ENCODE data around the gene ROBO4.

Gene ROBO4

DNA sequence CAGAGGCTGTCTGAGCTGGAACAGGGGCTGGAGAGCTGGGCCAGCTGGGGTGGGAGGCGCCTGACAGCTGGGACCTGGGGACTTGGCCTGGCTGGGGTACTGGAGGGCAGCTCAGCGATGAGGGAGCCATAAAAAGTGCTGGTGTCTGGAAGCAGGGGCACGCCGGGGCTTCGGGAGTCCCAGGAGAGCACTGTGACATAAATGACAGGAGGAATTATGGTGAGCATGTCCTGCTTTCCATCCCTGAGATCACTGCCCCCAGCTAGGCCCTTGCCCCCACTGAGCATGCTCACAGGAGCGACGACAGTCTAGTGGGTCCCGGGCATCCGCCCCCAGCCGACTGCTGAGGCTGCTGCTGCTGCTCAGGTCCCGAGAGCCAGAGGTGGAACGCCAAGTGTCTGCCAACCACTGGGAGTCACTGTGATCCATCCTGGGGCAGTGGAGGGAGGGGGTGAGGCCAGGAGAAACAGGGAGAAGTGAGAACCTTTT lies 6.2 kb downstream of the ROBO4 start:
- H3K9ac ChIP-seq: no peak overlapping the region
- H3K27me3 ChIP-seq (ENCODE audit: insufficient read depth, low read depth): no peaks in the 10 kb centered on the region
- no peak overlapping the region for H2AFZ ChIP-seq (ENCODE audit: low read depth)
- H3K79me2 ChIP-seq (ENCODE audit: insufficient read depth, low read depth): no peaks in the 10 kb centered on the region
- H4K20me1 ChIP-seq (ENCODE audit: insufficient read depth): no peaks in the 10 kb centered on the region
- H3K27ac ChIP-seq: no peak overlapping the region
- H3K4me2 ChIP-seq: no peak overlapping the region
- no peak overlapping the region for H3K4me3 ChIP-seq (IDR thresholded peaks at IDR 0.05; ENCODE audit: insufficient read depth, low read depth, low read length)
- TF ChIP-seq, protein P1, sequence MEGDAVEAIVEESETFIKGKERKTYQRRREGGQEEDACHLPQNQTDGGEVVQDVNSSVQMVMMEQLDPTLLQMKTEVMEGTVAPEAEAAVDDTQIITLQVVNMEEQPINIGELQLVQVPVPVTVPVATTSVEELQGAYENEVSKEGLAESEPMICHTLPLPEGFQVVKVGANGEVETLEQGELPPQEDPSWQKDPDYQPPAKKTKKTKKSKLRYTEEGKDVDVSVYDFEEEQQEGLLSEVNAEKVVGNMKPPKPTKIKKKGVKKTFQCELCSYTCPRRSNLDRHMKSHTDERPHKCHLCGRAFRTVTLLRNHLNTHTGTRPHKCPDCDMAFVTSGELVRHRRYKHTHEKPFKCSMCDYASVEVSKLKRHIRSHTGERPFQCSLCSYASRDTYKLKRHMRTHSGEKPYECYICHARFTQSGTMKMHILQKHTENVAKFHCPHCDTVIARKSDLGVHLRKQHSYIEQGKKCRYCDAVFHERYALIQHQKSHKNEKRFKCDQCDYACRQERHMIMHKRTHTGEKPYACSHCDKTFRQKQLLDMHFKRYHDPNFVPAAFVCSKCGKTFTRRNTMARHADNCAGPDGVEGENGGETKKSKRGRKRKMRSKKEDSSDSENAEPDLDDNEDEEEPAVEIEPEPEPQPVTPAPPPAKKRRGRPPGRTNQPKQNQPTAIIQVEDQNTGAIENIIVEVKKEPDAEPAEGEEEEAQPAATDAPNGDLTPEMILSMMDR (conservative IDR thresholded peaks at IDR 0.05; ENCODE audit: low read depth, low read length): no peak
- H3K4me1 ChIP-seq (ENCODE audit: low read depth, poor library complexity, severe bottlenecking): no peaks in the 10 kb centered on the region
- no peaks in the 10 kb centered on the region for H3K36me3 ChIP-seq (ENCODE audit: insufficient read depth)

GRCh38 chr11:124890683-124891372 lies 6.8 kb downstream of the ROBO4 start:
- Histone ChIP-seq H2AFZ (ENCODE audit: low read depth) (no peak overlapping the region), H3K27ac (no peak overlapping the region), H3K4me3 (IDR thresholded peaks at IDR 0.05; ENCODE audit: insufficient read depth, low read depth, low read length) (no peak overlapping the region), H4K20me1 (ENCODE audit: insufficient read depth) (no peaks in the 10 kb centered on the region), H3K4me2 (no peak overlapping the region), H3K36me3 (ENCODE audit: insufficient read depth) (no peaks in the 10 kb centered on the region), H3K4me1 (ENCODE audit: low read depth, poor library complexity, severe bottlenecking) (no peaks in the 10 kb centered on the region), H3K27me3 (ENCODE audit: insufficient read depth, low read depth) (no peaks in the 10 kb centered on the region), H3K79me2 (ENCODE audit: insufficient read depth, low read depth) (no peaks in the 10 kb centered on the region), H3K9ac (no peak overlapping the region)
- TF ChIP-seq, protein P1 (conservative IDR thresholded peaks at IDR 0.05; ENCODE audit: low read depth, low read length): no peak

GRCh38 chr11:124890151-124890550 lies 7.5 kb downstream of the ROBO4 start:
- TF ChIP-seq, protein P1 (conservative IDR thresholded peaks at IDR 0.05; ENCODE audit: low read depth, low read length): no peak
- H3K9ac ChIP-seq: no peak overlapping the region
- no peaks in the 10 kb centered on the region for H4K20me1 ChIP-seq (ENCODE audit: insufficient read depth)
- no peak overlapping the region for H2AFZ ChIP-seq (ENCODE audit: low read depth)
- no peaks in the 10 kb centered on the region for H3K36me3 ChIP-seq (ENCODE audit: insufficient read depth)
- H3K4me1 ChIP-seq (ENCODE audit: low read depth, poor library complexity, severe bottlenecking): no peaks in the 10 kb centered on the region
- no peaks in the 10 kb centered on the region for H3K27me3 ChIP-seq (ENCODE audit: insufficient read depth, low read depth)
- H3K4me2 ChIP-seq: no peak overlapping the region
- H3K4me3 ChIP-seq (IDR thresholded peaks at IDR 0.05; ENCODE audit: insufficient read depth, low read depth, low read length): no peak overlapping the region
- H3K27ac ChIP-seq: no peak overlapping the region
- H3K79me2 ChIP-seq (ENCODE audit: insufficient read depth, low read depth): no peaks in the 10 kb centered on the region

GRCh38 chr11:124889191-124890091 lies 8.2 kb downstream of the ROBO4 start:
- H3K27ac ChIP-seq: no peak overlapping the region
- no peaks in the 10 kb centered on the region for H3K27me3 ChIP-seq (ENCODE audit: insufficient read depth, low read depth)
- no peaks in the 10 kb centered on the region for H3K4me1 ChIP-seq (ENCODE audit: low read depth, poor library complexity, severe bottlenecking)
- H3K9ac ChIP-seq: no peak overlapping the region
- no peak overlapping the region for H3K4me3 ChIP-seq (IDR thresholded peaks at IDR 0.05; ENCODE audit: insufficient read depth, low read depth, low read length)
- H2AFZ ChIP-seq (ENCODE audit: low read depth): no peak overlapping the region
- TF ChIP-seq, protein P1 (conservative IDR thresholded peaks at IDR 0.05; ENCODE audit: low read depth, low read length): no peak
- no peak overlapping the region for H3K4me2 ChIP-seq
- no peaks in the 10 kb centered on the region for H4K20me1 ChIP-seq (ENCODE audit: insufficient read depth)
- H3K36me3 ChIP-seq (ENCODE audit: insufficient read depth): no peaks in the 10 kb centered on the region
- H3K79me2 ChIP-seq (ENCODE audit: insufficient read depth, low read depth): no peaks in the 10 kb centered on the region
